Ascending aorta (tissue), 2 donors: ENCODE results near the gene PRR14. TPM values are rescaled to one million over a fixed set of nuclear protein-coding genes. Genes with fewer than 3 reads are reported as not detected.

Source experiments
- DNase-seq, 2 donors: peaks; one replicate each; pipeline ENCODE4 v3.0.0-alpha.2; 2019; ENCODE audit warnings: low spot score in 2 of 2
- H3K27ac ChIP-seq, 2 donors: fragments of 200-600 bp; sonication (generic); one replicate each; pipeline ENCODE4 v1.5.1; 2016 to 2017; ENCODE audit warnings: mild to moderate bottlenecking in 1 of 2
- H3K27me3 ChIP-seq: fragments of 200-600 bp; sonication (generic); one replicate; pipeline ENCODE4 v1.5.1; 2017
- H3K36me3 ChIP-seq, 2 donors: fragments of 200-600 bp; sonication (generic); one replicate each; pipeline ENCODE4 v1.5.1; 2016
- H3K4me1 ChIP-seq, 2 donors: fragments of 200-600 bp; sonication (generic); one replicate each; pipeline ENCODE4 v1.5.1; 2016 to 2017; ENCODE audit warnings: mild to moderate bottlenecking in 1 of 2
- H3K4me3 ChIP-seq, 2 donors: fragments of 200-600 bp; sonication (generic); one replicate each; pipeline ENCODE4 v1.5.1; 2016 to 2017; ENCODE audit warnings: mild to moderate bottlenecking in 1 of 2
- H3K9me3 ChIP-seq, 2 donors: fragments of 200-600 bp; sonication (generic); one replicate each; pipeline ENCODE4 v1.5.1; 2016
- CTCF ChIP-seq, 3 experiments: fragments of 200-600 bp in 2 of 3; fragments of 450-650 bp in 1 of 3; sonication (generic) in 2 of 3; IDR thresholded peaks; one replicate each; pipeline ENCODE4 v1.5.1; 2016 to 2019; ENCODE audit warnings: antibody characterized with exemption in 3 of 3, mild to moderate bottlenecking in 1 of 3, moderate library complexity in 1 of 3
- intact Hi-C: fragments of 100-400 bp; cut with DNase I; formaldehyde crosslinking; loops from one replicate; pipeline ENCODE4 v1.15.1; 2023
- total RNA-seq: library from RNA; depleted of rRNA; stranded (reverse); fragments of >200 nt; gene quantifications from one replicate; pipeline ENCODE4 v1.1.0, GENCODE V29; 2016

The PRR14 gene
- total RNA-seq, 1 donor from 2014 or later = 124 TPM

- no peak overlapping the region for H3K4me3 ChIP-seq
- peak in 1 of 3 experiments; percentile 28 for TF ChIP-seq CTCF (IDR thresholded peaks at IDR 0.05)
- no peaks in the 10 kb centered on the region for H3K36me3 ChIP-seq
- no peak overlapping the region for H3K27ac ChIP-seq
- DNase-seq = no peak
- no peaks in the 10 kb centered on the region for H3K27me3 ChIP-seq
- H3K9me3 ChIP-seq = no peaks in the 10 kb centered on the region
- intact Hi-C loops = no loop called here
- H3K4me1 ChIP-seq = no peaks in the 10 kb centered on the region
These were observed 35.2 kb upstream of the PRR14 start for GRCh38 chr16:30615358-30616091.

GRCh38 chr16:30619202-30619601, 31.6 kb upstream of the PRR14 start:
- intact Hi-C loops = no loop called here
- Histone ChIP-seq H3K4me3 (no peak overlapping the region), H3K27ac (no peak overlapping the region), H3K27me3 (no peaks in the 10 kb centered on the region), H3K4me1 (no peaks in the 10 kb centered on the region), H3K9me3 (no peaks in the 10 kb centered on the region), H3K36me3 (no peaks in the 10 kb centered on the region)
- no peak for DNase-seq
- TF ChIP-seq CTCF (IDR thresholded peaks at IDR 0.05) = no peak

GRCh38 chr16:30619638-30620037, 31.1 kb upstream of the PRR14 start:
- no peaks in the 10 kb centered on the region for H3K4me1 ChIP-seq
- no peak for DNase-seq
- no peaks in the 10 kb centered on the region for H3K36me3 ChIP-seq
- no peak for TF ChIP-seq CTCF (IDR thresholded peaks at IDR 0.05)
- no peaks in the 10 kb centered on the region for H3K27me3 ChIP-seq
- no peak overlapping the region for H3K27ac ChIP-seq
- intact Hi-C loops = no loop called here
- H3K4me3 ChIP-seq = no peak overlapping the region
- H3K9me3 ChIP-seq = no peaks in the 10 kb centered on the region

GRCh38 chr16:30620169-30620568, 30.6 kb upstream of the PRR14 start:
- no peaks in the 10 kb centered on the region for H3K36me3 ChIP-seq
- no peak for DNase-seq
- no peak for TF ChIP-seq CTCF (IDR thresholded peaks at IDR 0.05)
- H3K27me3 ChIP-seq = no peaks in the 10 kb centered on the region
- H3K4me3 ChIP-seq = no peak overlapping the region
- no peak overlapping the region for H3K27ac ChIP-seq
- H3K4me1 ChIP-seq = no peaks in the 10 kb centered on the region
- intact Hi-C loops = no loop called here
- no peaks in the 10 kb centered on the region for H3K9me3 ChIP-seq

- no peak for TF ChIP-seq CTCF (IDR thresholded peaks at IDR 0.05)
- H3K27ac ChIP-seq = no peak overlapping the region
- intact Hi-C loops = no loop called here
- no peaks in the 10 kb centered on the region for H3K9me3 ChIP-seq
- no peak overlapping the region for H3K4me3 ChIP-seq
- H3K27me3 ChIP-seq = no peaks in the 10 kb centered on the region
- DNase-seq = no peak
- H3K36me3 ChIP-seq = no peaks in the 10 kb centered on the region
- no peaks in the 10 kb centered on the region for H3K4me1 ChIP-seq
These were observed 29.0 kb upstream of the PRR14 start for GRCh38 chr16:30621765-30622164.
